Measurements from ENCODE around the gene HPCAL4. TPM values are rescaled to one million over a fixed set of nuclear protein-coding genes. Genes with fewer than 3 reads are reported as not detected.

HPCAL4 gene
- total RNA-seq, 1 experiment from 2014 or later = 0.50 TPM

DNA sequence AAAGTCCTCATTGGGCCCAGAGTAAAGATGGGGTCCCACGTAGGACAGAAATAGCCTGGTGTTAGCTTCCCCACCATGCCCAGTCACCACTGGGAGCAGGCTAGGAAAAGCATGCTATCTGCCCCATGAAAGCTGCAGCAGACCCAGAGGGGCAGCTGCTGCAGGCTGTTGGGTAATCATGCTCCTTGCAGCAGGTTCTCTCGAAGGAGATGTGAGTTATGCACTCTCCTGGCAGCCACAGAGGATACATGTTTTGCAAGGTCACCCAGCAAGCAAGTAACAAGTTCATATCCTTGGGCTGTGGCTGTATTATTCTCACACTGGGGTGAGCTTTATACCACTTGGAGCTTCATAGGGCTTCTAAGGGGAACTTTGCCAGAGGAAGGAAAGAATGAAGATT is 42.7 kb downstream of the HPCAL4 start (continued):
- TF ChIP-seq, protein P1, sequence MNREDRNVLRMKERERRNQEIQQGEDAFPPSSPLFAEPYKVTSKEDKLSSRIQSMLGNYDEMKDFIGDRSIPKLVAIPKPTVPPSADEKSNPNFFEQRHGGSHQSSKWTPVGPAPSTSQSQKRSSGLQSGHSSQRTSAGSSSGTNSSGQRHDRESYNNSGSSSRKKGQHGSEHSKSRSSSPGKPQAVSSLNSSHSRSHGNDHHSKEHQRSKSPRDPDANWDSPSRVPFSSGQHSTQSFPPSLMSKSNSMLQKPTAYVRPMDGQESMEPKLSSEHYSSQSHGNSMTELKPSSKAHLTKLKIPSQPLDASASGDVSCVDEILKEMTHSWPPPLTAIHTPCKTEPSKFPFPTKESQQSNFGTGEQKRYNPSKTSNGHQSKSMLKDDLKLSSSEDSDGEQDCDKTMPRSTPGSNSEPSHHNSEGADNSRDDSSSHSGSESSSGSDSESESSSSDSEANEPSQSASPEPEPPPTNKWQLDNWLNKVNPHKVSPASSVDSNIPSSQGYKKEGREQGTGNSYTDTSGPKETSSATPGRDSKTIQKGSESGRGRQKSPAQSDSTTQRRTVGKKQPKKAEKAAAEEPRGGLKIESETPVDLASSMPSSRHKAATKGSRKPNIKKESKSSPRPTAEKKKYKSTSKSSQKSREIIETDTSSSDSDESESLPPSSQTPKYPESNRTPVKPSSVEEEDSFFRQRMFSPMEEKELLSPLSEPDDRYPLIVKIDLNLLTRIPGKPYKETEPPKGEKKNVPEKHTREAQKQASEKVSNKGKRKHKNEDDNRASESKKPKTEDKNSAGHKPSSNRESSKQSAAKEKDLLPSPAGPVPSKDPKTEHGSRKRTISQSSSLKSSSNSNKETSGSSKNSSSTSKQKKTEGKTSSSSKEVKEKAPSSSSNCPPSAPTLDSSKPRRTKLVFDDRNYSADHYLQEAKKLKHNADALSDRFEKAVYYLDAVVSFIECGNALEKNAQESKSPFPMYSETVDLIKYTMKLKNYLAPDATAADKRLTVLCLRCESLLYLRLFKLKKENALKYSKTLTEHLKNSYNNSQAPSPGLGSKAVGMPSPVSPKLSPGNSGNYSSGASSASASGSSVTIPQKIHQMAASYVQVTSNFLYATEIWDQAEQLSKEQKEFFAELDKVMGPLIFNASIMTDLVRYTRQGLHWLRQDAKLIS (CRISPR knock-in tag; IDR thresholded peaks at IDR 0.05; ENCODE audit: borderline replicate concordance) = no peak
- TF ChIP-seq, protein P2, sequence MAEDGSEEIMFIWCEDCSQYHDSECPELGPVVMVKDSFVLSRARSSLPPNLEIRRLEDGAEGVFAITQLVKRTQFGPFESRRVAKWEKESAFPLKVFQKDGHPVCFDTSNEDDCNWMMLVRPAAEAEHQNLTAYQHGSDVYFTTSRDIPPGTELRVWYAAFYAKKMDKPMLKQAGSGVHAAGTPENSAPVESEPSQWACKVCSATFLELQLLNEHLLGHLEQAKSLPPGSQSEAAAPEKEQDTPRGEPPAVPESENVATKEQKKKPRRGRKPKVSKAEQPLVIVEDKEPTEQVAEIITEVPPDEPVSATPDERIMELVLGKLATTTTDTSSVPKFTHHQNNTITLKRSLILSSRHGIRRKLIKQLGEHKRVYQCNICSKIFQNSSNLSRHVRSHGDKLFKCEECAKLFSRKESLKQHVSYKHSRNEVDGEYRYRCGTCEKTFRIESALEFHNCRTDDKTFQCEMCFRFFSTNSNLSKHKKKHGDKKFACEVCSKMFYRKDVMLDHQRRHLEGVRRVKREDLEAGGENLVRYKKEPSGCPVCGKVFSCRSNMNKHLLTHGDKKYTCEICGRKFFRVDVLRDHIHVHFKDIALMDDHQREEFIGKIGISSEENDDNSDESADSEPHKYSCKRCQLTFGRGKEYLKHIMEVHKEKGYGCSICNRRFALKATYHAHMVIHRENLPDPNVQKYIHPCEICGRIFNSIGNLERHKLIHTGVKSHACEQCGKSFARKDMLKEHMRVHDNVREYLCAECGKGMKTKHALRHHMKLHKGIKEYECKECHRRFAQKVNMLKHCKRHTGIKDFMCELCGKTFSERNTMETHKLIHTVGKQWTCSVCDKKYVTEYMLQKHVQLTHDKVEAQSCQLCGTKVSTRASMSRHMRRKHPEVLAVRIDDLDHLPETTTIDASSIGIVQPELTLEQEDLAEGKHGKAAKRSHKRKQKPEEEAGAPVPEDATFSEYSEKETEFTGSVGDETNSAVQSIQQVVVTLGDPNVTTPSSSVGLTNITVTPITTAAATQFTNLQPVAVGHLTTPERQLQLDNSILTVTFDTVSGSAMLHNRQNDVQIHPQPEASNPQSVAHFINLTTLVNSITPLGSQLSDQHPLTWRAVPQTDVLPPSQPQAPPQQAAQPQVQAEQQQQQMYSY (CRISPR knock-in tag; IDR thresholded peaks at IDR 0.05) = no peak
- TF ChIP-seq GABPB1 (CRISPR knock-in tag; IDR thresholded peaks at IDR 0.05) = no peak
- TF ChIP-seq GTF2I (CRISPR knock-in tag; conservative IDR thresholded peaks at IDR 0.05) = no peak
- TF ChIP-seq EMX1 (CRISPR knock-in tag; IDR thresholded peaks at IDR 0.05) = no peak
- no peak for TF ChIP-seq ZNF263 (CRISPR knock-in tag; IDR thresholded peaks at IDR 0.05; ENCODE audit: low read depth)
- no peak for TF ChIP-seq ZNF317 (CRISPR knock-in tag; IDR thresholded peaks at IDR 0.05; ENCODE audit: borderline replicate concordance, low read depth)
- TF ChIP-seq ZNF416 (CRISPR knock-in tag; IDR thresholded peaks at IDR 0.05) = no peak
- TF ChIP-seq, protein P3, sequence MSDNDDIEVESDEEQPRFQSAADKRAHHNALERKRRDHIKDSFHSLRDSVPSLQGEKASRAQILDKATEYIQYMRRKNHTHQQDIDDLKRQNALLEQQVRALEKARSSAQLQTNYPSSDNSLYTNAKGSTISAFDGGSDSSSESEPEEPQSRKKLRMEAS (CRISPR knock-in tag; IDR thresholded peaks at IDR 0.05) = no peak

DNA sequence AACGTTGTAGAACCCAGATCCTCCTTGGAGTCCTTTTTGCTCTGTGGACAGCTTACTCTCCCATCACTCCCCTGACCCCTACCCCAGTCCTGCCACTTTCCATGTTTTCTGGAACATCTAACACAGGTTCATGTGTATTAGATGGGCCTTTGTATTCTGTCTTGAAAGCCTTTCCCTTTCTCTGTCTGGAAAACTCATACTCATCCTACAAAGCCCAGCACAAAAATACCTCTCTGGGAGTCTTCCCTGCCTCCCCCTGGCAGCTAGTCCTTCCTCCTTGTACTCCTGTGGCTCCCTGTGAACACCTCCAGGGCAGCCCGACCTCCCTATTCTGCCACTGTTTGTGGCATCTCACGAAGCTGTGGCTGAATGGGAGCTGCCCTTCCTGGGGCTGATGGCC is 44.0 kb downstream of the HPCAL4 start:
- ChIA-PET POLR2A (interaction anchor here (0.7 to 1.3 kb wide), 4 partner anchors 12 to 72 kb away, joined by 3 to 6 read pairs (median 4); no protein-coding TSS in a partner anchor), CTCF (interaction anchor here (0.8 to 4.9 kb wide), 14 partner anchors 8 to 668 kb away, joined by 3 to 61 read pairs (median 4); partner anchors contain the start of genes HEYL, HPCAL4 and NT5C1A)
- Mint-ChIP-seq H3K27me3 (ENCODE audit: low read depth) (peaks cover 75% of the 10 kb centered on the region), H3K4me3 (no peak overlapping the region), H3K9me3 (no peaks in the 10 kb centered on the region), H3K27ac (no peak overlapping the region; the same call in 1 of the 2 replicates), H3K4me1 (peaks cover 14% of the 10 kb centered on the region), H3K36me3 (no peaks in the 10 kb centered on the region)
- ATAC-seq (no peak), DNase-seq (ENCODE audit: low spot score) (no peak)
- TF ChIP-seq NR3C1 (CRISPR knock-in tag; conservative IDR thresholded peaks at IDR 0.05; ENCODE audit: low read depth) (no peak), FOXP1 (CRISPR knock-in tag; IDR thresholded peaks at IDR 0.05; ENCODE audit: borderline replicate concordance) (no peak), ATF1 (CRISPR knock-in tag; IDR thresholded peaks at IDR 0.05) (no peak), HMGA2 (CRISPR knock-in tag; IDR thresholded peaks at IDR 0.05) (no peak), ZNF396 (CRISPR knock-in tag; IDR thresholded peaks at IDR 0.05; ENCODE audit: borderline replicate concordance) (no peak), ZNF138 (CRISPR knock-in tag; conservative IDR thresholded peaks at IDR 0.05) (no peak), IRF2 (CRISPR knock-in tag; IDR thresholded peaks at IDR 0.05; ENCODE audit: borderline replicate concordance, low read depth) (no peak), ETV6 (CRISPR knock-in tag; IDR thresholded peaks at IDR 0.05) (no peak), ZNF232 (CRISPR knock-in tag; IDR thresholded peaks at IDR 0.05) (no peak), RELA (CRISPR knock-in tag; IDR thresholded peaks at IDR 0.05; ENCODE audit: borderline replicate concordance) (no peak)
- TF ChIP-seq, protein P4, sequence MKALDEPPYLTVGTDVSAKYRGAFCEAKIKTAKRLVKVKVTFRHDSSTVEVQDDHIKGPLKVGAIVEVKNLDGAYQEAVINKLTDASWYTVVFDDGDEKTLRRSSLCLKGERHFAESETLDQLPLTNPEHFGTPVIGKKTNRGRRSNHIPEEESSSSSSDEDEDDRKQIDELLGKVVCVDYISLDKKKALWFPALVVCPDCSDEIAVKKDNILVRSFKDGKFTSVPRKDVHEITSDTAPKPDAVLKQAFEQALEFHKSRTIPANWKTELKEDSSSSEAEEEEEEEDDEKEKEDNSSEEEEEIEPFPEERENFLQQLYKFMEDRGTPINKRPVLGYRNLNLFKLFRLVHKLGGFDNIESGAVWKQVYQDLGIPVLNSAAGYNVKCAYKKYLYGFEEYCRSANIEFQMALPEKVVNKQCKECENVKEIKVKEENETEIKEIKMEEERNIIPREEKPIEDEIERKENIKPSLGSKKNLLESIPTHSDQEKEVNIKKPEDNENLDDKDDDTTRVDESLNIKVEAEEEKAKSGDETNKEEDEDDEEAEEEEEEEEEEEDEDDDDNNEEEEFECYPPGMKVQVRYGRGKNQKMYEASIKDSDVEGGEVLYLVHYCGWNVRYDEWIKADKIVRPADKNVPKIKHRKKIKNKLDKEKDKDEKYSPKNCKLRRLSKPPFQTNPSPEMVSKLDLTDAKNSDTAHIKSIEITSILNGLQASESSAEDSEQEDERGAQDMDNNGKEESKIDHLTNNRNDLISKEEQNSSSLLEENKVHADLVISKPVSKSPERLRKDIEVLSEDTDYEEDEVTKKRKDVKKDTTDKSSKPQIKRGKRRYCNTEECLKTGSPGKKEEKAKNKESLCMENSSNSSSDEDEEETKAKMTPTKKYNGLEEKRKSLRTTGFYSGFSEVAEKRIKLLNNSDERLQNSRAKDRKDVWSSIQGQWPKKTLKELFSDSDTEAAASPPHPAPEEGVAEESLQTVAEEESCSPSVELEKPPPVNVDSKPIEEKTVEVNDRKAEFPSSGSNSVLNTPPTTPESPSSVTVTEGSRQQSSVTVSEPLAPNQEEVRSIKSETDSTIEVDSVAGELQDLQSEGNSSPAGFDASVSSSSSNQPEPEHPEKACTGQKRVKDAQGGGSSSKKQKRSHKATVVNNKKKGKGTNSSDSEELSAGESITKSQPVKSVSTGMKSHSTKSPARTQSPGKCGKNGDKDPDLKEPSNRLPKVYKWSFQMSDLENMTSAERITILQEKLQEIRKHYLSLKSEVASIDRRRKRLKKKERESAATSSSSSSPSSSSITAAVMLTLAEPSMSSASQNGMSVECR (CRISPR knock-in tag; IDR thresholded peaks at IDR 0.05; ENCODE audit: borderline replicate concordance) = no peak
- TF ChIP-seq, protein P5, sequence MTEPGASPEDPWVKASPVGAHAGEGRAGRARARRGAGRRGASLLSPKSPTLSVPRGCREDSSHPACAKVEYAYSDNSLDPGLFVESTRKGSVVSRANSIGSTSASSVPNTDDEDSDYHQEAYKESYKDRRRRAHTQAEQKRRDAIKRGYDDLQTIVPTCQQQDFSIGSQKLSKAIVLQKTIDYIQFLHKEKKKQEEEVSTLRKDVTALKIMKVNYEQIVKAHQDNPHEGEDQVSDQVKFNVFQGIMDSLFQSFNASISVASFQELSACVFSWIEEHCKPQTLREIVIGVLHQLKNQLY (CRISPR knock-in tag; IDR thresholded peaks at IDR 0.05) = no peak
